ENCODE measurements around the gene GDNF.

Gene GDNF

DNA sequence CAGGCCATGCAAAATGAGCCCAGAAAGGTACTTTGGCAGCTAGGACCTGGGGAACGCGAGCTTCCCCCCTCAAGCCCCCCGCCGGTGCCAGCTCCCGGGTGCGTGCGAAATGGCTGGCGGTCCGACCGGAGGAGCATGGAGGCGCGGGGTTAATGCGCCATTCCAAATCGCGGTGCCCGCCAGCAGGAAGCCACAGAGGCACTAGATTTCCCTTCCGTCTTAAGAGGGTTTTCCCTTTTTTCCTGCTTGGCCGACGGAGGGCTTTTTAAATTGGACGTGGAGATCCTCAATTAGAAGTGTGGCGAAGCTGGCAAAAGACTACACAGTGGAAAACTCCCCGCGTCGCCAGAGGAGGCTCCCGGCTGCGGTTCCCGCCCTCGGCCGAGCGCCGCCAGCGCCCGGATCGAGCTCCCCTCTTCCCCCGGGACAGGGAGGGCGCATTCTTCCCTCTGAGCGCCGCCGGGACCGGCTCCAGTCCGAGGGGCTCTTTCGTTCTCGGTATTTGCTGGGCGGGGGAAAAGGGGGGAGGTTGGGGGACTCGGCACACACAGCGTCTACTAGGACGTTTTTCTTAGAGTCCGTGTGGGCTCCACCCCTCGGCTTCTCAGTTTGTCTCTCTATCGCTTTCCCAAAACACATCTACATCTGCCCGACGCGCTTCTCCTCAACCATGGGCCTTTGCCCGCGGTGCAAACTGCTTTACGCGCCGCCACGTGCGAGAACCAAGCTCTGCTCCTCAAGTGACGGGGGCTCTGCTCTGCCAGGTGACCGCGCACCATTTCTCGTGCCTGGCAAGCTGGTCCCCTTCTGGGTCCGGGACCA, 3.0 kb downstream of the GDNF start:
- TF ChIP-seq, protein P1, sequence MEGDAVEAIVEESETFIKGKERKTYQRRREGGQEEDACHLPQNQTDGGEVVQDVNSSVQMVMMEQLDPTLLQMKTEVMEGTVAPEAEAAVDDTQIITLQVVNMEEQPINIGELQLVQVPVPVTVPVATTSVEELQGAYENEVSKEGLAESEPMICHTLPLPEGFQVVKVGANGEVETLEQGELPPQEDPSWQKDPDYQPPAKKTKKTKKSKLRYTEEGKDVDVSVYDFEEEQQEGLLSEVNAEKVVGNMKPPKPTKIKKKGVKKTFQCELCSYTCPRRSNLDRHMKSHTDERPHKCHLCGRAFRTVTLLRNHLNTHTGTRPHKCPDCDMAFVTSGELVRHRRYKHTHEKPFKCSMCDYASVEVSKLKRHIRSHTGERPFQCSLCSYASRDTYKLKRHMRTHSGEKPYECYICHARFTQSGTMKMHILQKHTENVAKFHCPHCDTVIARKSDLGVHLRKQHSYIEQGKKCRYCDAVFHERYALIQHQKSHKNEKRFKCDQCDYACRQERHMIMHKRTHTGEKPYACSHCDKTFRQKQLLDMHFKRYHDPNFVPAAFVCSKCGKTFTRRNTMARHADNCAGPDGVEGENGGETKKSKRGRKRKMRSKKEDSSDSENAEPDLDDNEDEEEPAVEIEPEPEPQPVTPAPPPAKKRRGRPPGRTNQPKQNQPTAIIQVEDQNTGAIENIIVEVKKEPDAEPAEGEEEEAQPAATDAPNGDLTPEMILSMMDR (IDR thresholded peaks at IDR 0.05; ENCODE audit: borderline replicate concordance, control extremely low read depth, extremely low read depth, insufficient read depth, missing control alignments), result no peak
- no peak for DNase-seq (ENCODE audit: low spot score)
- in situ Hi-C loops (cut with MboI; ENCODE audit: low sequenced_read_pairs, unreplicated experiment), result no loop called here

DNA sequence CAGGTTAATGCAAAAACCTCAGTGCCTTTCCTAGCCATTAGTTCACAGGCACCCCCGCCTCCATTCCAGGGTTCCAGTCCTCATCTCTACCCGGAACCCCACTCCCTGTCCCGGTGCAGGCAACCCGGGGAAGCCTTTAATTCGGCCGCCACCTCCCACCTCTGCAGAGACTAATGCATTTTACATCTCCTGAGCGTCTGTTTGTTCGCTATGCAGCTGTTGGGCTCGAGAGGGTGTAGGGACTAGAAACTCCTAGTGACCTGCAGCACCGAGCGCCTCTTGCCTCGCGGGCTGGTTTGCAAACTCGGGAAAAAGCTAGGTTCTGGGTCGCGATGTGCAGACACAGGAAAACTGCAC, 3.6 kb downstream of the GDNF start:
- in situ Hi-C loops (cut with MboI; ENCODE audit: low sequenced_read_pairs, unreplicated experiment), result no loop called here
- TF ChIP-seq, protein P1 (IDR thresholded peaks at IDR 0.05; ENCODE audit: borderline replicate concordance, control extremely low read depth, extremely low read depth, insufficient read depth, missing control alignments), result no peak
- peak; percentile 37 for DNase-seq (ENCODE audit: low spot score)

DNA sequence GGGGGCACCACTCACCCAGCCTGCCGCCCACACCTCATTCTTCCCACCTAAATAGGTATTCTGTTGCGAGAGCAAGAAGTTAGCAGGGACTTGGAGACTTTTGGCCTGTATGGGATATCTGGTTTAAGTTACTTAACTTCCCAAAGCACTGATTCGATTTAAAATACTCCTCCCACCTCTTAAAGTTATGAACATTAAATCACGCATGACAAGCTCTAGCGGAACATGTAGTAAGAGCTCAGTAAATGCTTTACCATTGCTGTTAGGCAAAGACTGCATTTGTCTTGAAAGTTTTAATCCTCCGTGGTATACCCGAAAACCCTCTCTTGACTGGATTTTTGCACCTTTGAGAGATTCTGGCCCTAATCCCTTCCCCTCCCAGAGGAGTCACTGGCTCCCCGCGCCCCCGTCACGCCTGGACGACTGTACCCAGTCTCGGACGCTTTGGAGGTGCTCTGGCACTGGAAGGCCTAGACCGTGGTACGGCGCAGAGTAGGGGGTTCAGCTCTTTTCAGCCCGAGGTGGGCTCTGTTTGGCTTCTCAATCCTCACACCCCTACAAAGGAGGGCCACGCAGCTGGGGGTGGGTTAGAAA, 4.4 kb downstream of the GDNF start:
- in situ Hi-C loops (cut with MboI; ENCODE audit: low sequenced_read_pairs, unreplicated experiment), result no loop called here
- no peak for DNase-seq (ENCODE audit: low spot score)
- TF ChIP-seq, protein P1 (IDR thresholded peaks at IDR 0.05; ENCODE audit: borderline replicate concordance, control extremely low read depth, extremely low read depth, insufficient read depth, missing control alignments), result no peak

DNA sequence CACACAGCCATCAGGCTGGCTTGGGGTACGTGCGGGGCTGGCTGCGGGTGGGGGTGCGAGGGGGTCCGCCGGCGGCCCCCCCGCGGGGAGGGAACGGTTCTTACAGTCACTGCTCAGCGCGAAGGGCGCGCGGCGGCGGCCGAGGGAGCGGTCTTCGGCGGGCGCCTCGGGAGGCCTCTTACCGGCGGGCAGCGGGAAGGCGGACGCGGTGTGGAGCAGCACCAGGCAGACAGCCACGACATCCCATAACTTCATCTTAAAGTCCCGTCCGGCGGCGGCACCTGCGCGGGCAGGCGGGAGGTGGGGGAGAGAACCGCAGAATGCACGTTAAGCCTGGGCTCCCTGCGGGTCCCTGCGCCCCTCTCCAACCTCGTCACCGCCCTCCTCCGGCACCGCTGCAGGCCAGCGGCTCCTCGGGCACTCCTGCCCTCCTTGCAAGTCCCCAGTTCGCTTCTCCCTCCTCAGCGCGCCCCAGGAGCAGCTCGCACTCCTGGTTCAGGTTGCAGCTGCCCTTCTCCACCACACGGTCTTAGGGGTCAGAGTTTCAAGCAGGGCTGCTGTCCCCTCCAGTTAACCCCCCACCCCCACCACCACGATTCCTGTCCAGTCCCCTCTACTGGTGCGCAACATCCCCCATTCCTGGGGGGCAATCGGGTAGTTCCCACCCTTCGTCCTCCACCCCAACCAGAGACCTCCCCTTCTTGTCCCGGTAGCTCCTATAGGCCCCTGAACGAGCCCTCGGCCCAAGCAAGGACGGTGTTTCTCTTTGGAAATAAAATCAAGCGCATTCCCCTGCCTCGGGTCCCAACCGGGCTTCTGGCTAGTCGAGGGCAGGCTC, 5.1 kb downstream of the GDNF start:
- in situ Hi-C loops (cut with MboI; ENCODE audit: low sequenced_read_pairs, unreplicated experiment), result no loop called here
- no peak for DNase-seq (ENCODE audit: low spot score)
- TF ChIP-seq, protein P1 (IDR thresholded peaks at IDR 0.05; ENCODE audit: borderline replicate concordance, control extremely low read depth, extremely low read depth, insufficient read depth, missing control alignments), result no peak

DNA sequence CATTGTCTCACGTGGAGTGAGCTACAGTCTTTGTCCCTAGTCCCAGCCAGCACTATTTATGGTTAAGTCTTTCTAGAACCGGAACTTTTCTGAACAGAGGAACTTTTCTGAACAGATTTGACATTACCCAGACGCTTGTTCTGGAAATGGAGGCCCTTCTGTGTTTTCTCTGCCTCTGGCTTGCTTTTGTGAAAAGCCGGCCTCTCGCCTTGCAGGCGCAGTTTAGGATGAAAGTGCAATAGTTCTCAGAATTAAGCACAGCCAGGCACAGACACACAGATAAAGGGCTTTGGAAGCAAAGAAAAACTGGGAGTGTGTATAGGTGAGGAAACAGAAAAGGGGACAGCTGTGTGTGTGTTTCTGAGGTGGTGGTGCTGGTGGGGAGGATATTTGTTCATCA, 5.9 kb downstream of the GDNF start:
- TF ChIP-seq, protein P1 (IDR thresholded peaks at IDR 0.05; ENCODE audit: borderline replicate concordance, control extremely low read depth, extremely low read depth, insufficient read depth, missing control alignments), result no peak
- in situ Hi-C loops (cut with MboI; ENCODE audit: low sequenced_read_pairs, unreplicated experiment), result no loop called here
- DNase-seq (ENCODE audit: low spot score), result no peak

DNA sequence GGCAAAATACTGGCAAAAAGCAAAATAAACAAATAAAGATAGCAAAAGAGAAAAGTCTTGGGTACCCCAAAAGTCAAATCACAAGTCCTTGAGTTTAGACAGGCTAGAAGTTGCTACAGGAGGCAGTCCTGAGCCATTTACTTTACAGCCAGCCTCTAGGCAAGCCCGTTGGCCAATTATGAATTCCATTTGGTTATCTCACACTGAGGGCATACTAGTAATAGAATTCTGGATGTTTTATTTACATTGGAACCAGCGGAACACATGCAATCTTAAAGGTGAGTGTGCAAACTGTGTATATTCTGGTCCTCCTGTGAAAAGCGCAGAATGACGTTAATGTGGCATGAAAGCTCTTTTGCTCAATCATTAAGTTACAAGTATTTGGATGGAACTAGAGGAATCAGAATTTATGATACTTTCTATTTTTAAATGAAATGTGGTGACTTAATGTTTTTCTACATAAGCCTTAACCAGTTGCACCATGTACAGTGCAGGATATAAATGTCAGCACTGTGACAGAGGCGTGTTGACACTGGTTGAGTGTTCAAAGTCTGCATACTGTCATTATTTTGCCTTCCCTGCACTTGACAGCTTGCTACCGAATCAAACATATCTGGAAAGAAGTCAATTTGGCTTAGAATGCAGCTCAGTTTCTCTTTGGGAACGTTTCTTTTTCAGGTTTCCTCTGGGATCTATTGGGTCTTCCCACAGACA, 7.9 kb downstream of the GDNF start:
- no peak for DNase-seq (ENCODE audit: low spot score)
- in situ Hi-C loops (cut with MboI; ENCODE audit: low sequenced_read_pairs, unreplicated experiment), result no loop called here
- TF ChIP-seq, protein P1 (IDR thresholded peaks at IDR 0.05; ENCODE audit: borderline replicate concordance, control extremely low read depth, extremely low read depth, insufficient read depth, missing control alignments), result no peak
